ENCODE measurements around the gene CCSER2.
"Not testable (repeated sequence)": the region's sequence is repeated elsewhere in the genome, so short reads cannot be mapped to it uniquely, and the experiment has no call there.

DNA sequence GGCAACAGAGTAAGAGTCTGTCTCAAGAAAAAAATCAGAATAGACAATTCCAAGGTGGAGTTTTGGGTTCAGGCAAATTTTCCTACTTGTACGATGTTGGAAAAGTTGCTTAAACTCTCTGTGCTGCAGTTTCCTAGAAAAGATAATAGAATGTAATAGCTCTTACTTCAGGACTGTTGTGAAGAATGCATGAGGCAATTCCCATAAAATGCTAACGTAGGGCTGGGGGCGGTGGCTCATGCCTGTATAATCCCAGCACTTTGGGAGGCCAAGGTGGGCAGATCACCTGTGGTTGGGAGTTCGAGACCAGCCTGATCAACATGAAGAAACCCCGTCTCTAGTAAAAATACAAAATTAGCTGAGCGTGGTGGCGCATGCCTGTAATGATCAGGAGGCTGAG, 121.0 kb downstream of the CCSER2 start:
- not testable (repeated sequence) for TF ChIP-seq CTCF (conservative IDR thresholded peaks at IDR 0.05; ENCODE audit: low read depth, low read length); EZH2 (IDR thresholded peaks at IDR 0.05; ENCODE audit: borderline replicate concordance, low read depth, low read length, poor library complexity, severe bottlenecking)

Measured in A673 (cell line).